Thoracic aorta (tissue), 2 donors: Measurements from ENCODE around the gene USP40. TPM values are rescaled to one million over a fixed set of nuclear protein-coding genes. Genes with fewer than 3 reads are reported as not detected.

Experiments used
- ATAC-seq: fragments of 150-250 bp; one replicate; pipeline ENCODE4 v1.8.0; 2017; ENCODE audit warnings: low read depth; ENCODE audit not compliant: insufficient number of reproducible peaks, low FRiP score
- DNase-seq: peaks from one replicate; pipeline ENCODE4 v3.0.0-alpha.2; 2020; ENCODE audit warnings: low spot score
- H3K27ac ChIP-seq, 2 donors: fragments of 200-600 bp; sonication (generic); 1 replicate in 1 of 2; 2 replicates in 1 of 2; pipeline ENCODE4 v1.5.1; 2016; ENCODE audit warnings: mild to moderate bottlenecking in 2 of 2, moderate library complexity in 2 of 2
- H3K27me3 ChIP-seq: fragments of 200-600 bp; sonication (generic); replicated peaks from 2 replicates; pipeline ENCODE4 v1.6.0; 2016; ENCODE audit warnings: mild to moderate bottlenecking; ENCODE audit not compliant: insufficient read depth
- H3K36me3 ChIP-seq: fragments of 200-600 bp; sonication (generic); one replicate; pipeline ENCODE4 v1.5.1; 2016
- H3K4me1 ChIP-seq, 2 donors: fragments of 200-600 bp; sonication (generic); 1 replicate in 1 of 2; 2 replicates in 1 of 2; pipeline versions ENCODE4 v1.5.1 to v1.6.0; 2016; ENCODE audit warnings: low read depth in 2 of 2, mild to moderate bottlenecking in 1 of 2; ENCODE audit not compliant: control insufficient read depth in 1 of 2
- H3K4me3 ChIP-seq: fragments of 200-600 bp; sonication (generic); 2 replicates; pipeline ENCODE4 v1.5.1; 2016; ENCODE audit warnings: mild to moderate bottlenecking
- H3K9me3 ChIP-seq: fragments of 200-600 bp; sonication (generic); 2 replicates; pipeline ENCODE4 v1.5.1; 2016
- CTCF ChIP-seq: fragments of 200-600 bp; sonication (generic); IDR thresholded peaks from one replicate; pipeline ENCODE4 v1.5.1; 2019; ENCODE audit warnings: antibody characterized with exemption
- total RNA-seq, 2 donors: library from RNA; depleted of rRNA; stranded (reverse); fragments of >200 nt; gene quantifications; one replicate each; pipeline versions ENCODE4 v1.1.0 to v1.2.3, GENCODE V29; 2016

Gene USP40
- total RNA-seq, 2 donors from 2014 or later: 23.3 to 30.0 TPM

GRCh38 chr2:233556881-233557736 lies 9.5 kb downstream of the USP40 start:
- Histone ChIP-seq H3K36me3 (peaks cover 17% of the 10 kb centered on the region), H3K4me1 (peaks cover 0 to 6% of the 10 kb centered on the region in 2 donors), H3K4me3 (no peak overlapping the region), H3K27me3 (no peaks in the 10 kb centered on the region), H3K9me3 (no peaks in the 10 kb centered on the region), H3K27ac (no peak overlapping the region)
- TF ChIP-seq CTCF: no peak
- ATAC-seq (no peak), DNase-seq (no peak)

GRCh38 chr2:233553366-233553765 lies 13.2 kb downstream of the USP40 start:
- H3K27ac ChIP-seq: no peak overlapping the region
- DNase-seq: no peak
- H3K36me3 ChIP-seq: peaks cover 29% of the 10 kb centered on the region
- H3K27me3 ChIP-seq: no peaks in the 10 kb centered on the region
- H3K4me1 ChIP-seq: peaks cover 0 to 6% of the 10 kb centered on the region in 2 donors
- no peak overlapping the region for H3K4me3 ChIP-seq
- no peaks in the 10 kb centered on the region for H3K9me3 ChIP-seq
- ATAC-seq: no peak
- TF ChIP-seq CTCF: no peak

- H3K27me3 ChIP-seq: no peaks in the 10 kb centered on the region
- no peaks in the 10 kb centered on the region for H3K4me1 ChIP-seq
- TF ChIP-seq CTCF: no peak
- peaks cover 39% of the 10 kb centered on the region for H3K36me3 ChIP-seq
- no peaks in the 10 kb centered on the region for H3K9me3 ChIP-seq
- no peak for DNase-seq
- no peak overlapping the region for H3K4me3 ChIP-seq
- H3K27ac ChIP-seq: no peak overlapping the region
- no peak for ATAC-seq
Observed at GRCh38 chr2:233551491-233551890, 15.1 kb downstream of the USP40 start.

GRCh38 chr2:233546774-233547173 lies 19.8 kb downstream of the USP40 start:
- no peak for TF ChIP-seq CTCF
- ATAC-seq (no peak), DNase-seq (no peak)
- Histone ChIP-seq H3K27ac (no peak overlapping the region), H3K27me3 (no peaks in the 10 kb centered on the region), H3K4me3 (no peak overlapping the region), H3K4me1 (no peaks in the 10 kb centered on the region), H3K36me3 (peaks cover 36% of the 10 kb centered on the region), H3K9me3 (no peaks in the 10 kb centered on the region)

GRCh38 chr2:233546101-233546500 lies 20.5 kb downstream of the USP40 start:
- Histone ChIP-seq H3K4me3 (no peak overlapping the region), H3K9me3 (no peaks in the 10 kb centered on the region), H3K36me3 (peaks cover 31% of the 10 kb centered on the region), H3K4me1 (no peaks in the 10 kb centered on the region), H3K27ac (no peak overlapping the region), H3K27me3 (no peaks in the 10 kb centered on the region)
- no peak for TF ChIP-seq CTCF
- no peak for ATAC-seq
- DNase-seq: no peak
